Neural cell (in vitro differentiated cells): ENCODE data around the gene ATP13A3. TPM values are rescaled to one million over a fixed set of nuclear protein-coding genes. Genes with fewer than 3 reads are reported as not detected.

Experiments used
- H2AFZ ChIP-seq: fragments of 200-600, 300-800 bp; sonication (generic), shearing (Covaris generic); 2 replicates; pipeline ENCODE4 v1.6.0; 2014; ENCODE audit warnings: low read depth, mild to moderate bottlenecking, antibody characterized with exemption, low read length, moderate library complexity
- H3F3A ChIP-seq: fragments of 200-600 bp; shearing (Covaris generic); 2 replicates; pipeline ENCODE4 v1.6.1; 2016; ENCODE audit warnings: mild to moderate bottlenecking, moderate library complexity, mixed read lengths, antibody characterized with exemption, low read length; ENCODE audit not compliant: insufficient read depth, poor library complexity, severe bottlenecking
- H3K27ac ChIP-seq: fragments of 200-600, 300-800 bp; sonication (generic), shearing (Covaris generic); 2 replicates; pipeline ENCODE4 v1.5.1; 2014; ENCODE audit warnings: mild to moderate bottlenecking, low read length, moderate library complexity
- H3K27me3 ChIP-seq: fragments of 300-800, 200-600 bp; sonication (generic), shearing (Covaris generic); 2 replicates; pipeline ENCODE4 v1.6.0; 2014; ENCODE audit warnings: mild to moderate bottlenecking, low read depth, low read length, moderate library complexity; ENCODE audit not compliant: insufficient read depth
- H3K36me3 ChIP-seq: fragments of 300-800, 200-600 bp; sonication (generic), shearing (Covaris generic); 2 replicates; pipeline ENCODE4 v1.5.1; 2014; ENCODE audit warnings: mild to moderate bottlenecking, antibody characterized with exemption, low read length, moderate library complexity; ENCODE audit not compliant: insufficient read depth
- H3K4me2 ChIP-seq: fragments of 300-800, 200-600 bp; sonication (generic), shearing (Covaris generic); 2 replicates; pipeline ENCODE4 v1.6.0; 2014; ENCODE audit warnings: mild to moderate bottlenecking, low read length
- H3K4me3 ChIP-seq: fragments of 300-800, 200-600 bp; sonication (generic), shearing (Covaris generic); 2 replicates; pipeline ENCODE4 v1.5.1; 2014; ENCODE audit warnings: mild to moderate bottlenecking, low read length, moderate library complexity
- H3K79me2 ChIP-seq: fragments of 200-600 bp; shearing (Covaris generic); replicated peaks from 2 replicates; pipeline ENCODE4 v1.6.0; 2014; ENCODE audit warnings: mild to moderate bottlenecking, low read length, moderate library complexity; ENCODE audit not compliant: insufficient read depth
- H3K9ac ChIP-seq: fragments of 300-800, 200-600 bp; sonication (generic), shearing (Covaris generic); 2 replicates; pipeline ENCODE4 v1.6.1; 2016; ENCODE audit warnings: mild to moderate bottlenecking, low read length, mixed read lengths
- H3K9me2 ChIP-seq: fragments of 200-600 bp; shearing (Covaris generic); 2 replicates; pipeline ENCODE4 v1.6.1; 2016; ENCODE audit warnings: mild to moderate bottlenecking, low read length, mixed read lengths; ENCODE audit not compliant: insufficient read depth
- H3K9me3 ChIP-seq: fragments of 200-600, 300-800 bp; sonication (generic), shearing (Covaris generic); 2 replicates; pipeline ENCODE4 v1.6.1; 2016; ENCODE audit warnings: mild to moderate bottlenecking, mixed run types, low read length, moderate library complexity, mixed read lengths
- H4K20me1 ChIP-seq: fragments of 200-600 bp; shearing (Covaris generic); 2 replicates; pipeline ENCODE4 v1.6.1; 2016; ENCODE audit warnings: mild to moderate bottlenecking, mixed run types; ENCODE audit not compliant: insufficient read depth
- EP300 ChIP-seq: fragments of 450-650 bp; conservative IDR thresholded peaks from 2 replicates; pipeline ENCODE4 v1.6.1; 2014; ENCODE audit warnings: antibody characterized with exemption, mild to moderate bottlenecking, moderate library complexity; ENCODE audit not compliant: poor library complexity, severe bottlenecking
- EZH2 ChIP-seq: fragments of 200-600, 300-800 bp; shearing (Covaris generic), sonication (generic); IDR thresholded peaks from 2 replicates; pipeline ENCODE4 v1.6.1; 2014; ENCODE audit warnings: antibody characterized with exemption, low read length, borderline replicate concordance, mild to moderate bottlenecking; ENCODE audit not compliant: insufficient read depth, poor library complexity, severe bottlenecking
- MXI1 ChIP-seq: fragments of 450-650 bp; conservative IDR thresholded peaks from 2 replicates; pipeline ENCODE4 v1.6.1; 2014; ENCODE audit warnings: antibody characterized with exemption, mild to moderate bottlenecking; ENCODE audit not compliant: poor library complexity, severe bottlenecking
- POLR2AphosphoS5 ChIP-seq: IDR thresholded peaks from 2 replicates; pipeline ENCODE4 v1.6.1; 2012
- RAD21 ChIP-seq: fragments of 450-650 bp; conservative IDR thresholded peaks from 2 replicates; pipeline ENCODE4 v1.6.1; 2014; ENCODE audit warnings: antibody characterized with exemption, mild to moderate bottlenecking, moderate library complexity
- REST ChIP-seq: IDR thresholded peaks from 2 replicates; pipeline ENCODE4 v1.6.1; 2012; ENCODE audit warnings: borderline replicate concordance
- SMC3 ChIP-seq: fragments of 450-650 bp; conservative IDR thresholded peaks from 2 replicates; pipeline ENCODE4 v1.6.1; 2014; ENCODE audit warnings: antibody characterized with exemption, mild to moderate bottlenecking, moderate library complexity; ENCODE audit not compliant: poor library complexity
- TAF1 ChIP-seq: IDR thresholded peaks from 2 replicates; pipeline ENCODE4 v1.6.1; 2012; ENCODE audit warnings: low read depth
- polyA plus RNA-seq: library from polyadenylated mRNA; depleted of rRNA; stranded (reverse); fragments of >200 nt; gene quantifications from 2 replicates; pipeline ENCODE4 v1.2.3, GENCODE V29; 2014
- TF ChIP-seq, protein P1 (sequence below): fragments of 450-650 bp; IDR thresholded peaks from 2 replicates; pipeline ENCODE4 v1.5.1; 2014; ENCODE audit warnings: antibody characterized with exemption, mild to moderate bottlenecking, moderate library complexity; ENCODE audit not compliant: poor library complexity, severe bottlenecking

ATP13A3 gene
- polyA plus RNA-seq, 1 donor from 2014 or later, result 64.7 TPM

DNA sequence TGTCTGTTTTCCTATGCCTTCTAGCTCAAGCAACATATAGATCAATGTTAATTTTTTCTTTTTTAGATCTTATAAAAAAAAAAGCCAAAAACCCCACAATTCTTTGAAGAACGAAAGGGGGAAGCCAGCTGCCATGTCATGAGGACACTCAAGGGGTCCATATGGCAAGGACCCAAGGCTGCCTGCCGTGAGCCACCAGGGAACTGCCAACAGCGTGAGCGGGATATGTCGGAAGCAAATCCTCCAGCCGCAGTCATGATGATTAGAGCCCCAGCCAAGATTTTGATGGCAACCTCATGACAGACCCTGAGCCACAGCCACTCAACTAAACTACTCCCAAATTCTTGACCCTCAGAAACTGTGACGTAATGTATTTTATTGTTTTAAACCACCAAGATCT is 94.2 kb downstream of the ATP13A3 start:
- no peak overlapping the region for H3K27ac ChIP-seq
- H3K36me3 ChIP-seq, result no peaks in the 10 kb centered on the region
- no peaks in the 10 kb centered on the region for H3F3A ChIP-seq
- no peak overlapping the region for H3K4me2 ChIP-seq
- H3K9me3 ChIP-seq, result peaks cover 11% of the 10 kb centered on the region
- no peak overlapping the region for H2AFZ ChIP-seq
- no peaks in the 10 kb centered on the region for H3K9me2 ChIP-seq
- H3K9ac ChIP-seq, result no peak overlapping the region
- no peaks in the 10 kb centered on the region for H3K79me2 ChIP-seq
- no peaks in the 10 kb centered on the region for H4K20me1 ChIP-seq
- TF ChIP-seq EP300, result no peak
- TF ChIP-seq SMC3, result no peak
- TF ChIP-seq POLR2AphosphoS5, result no peak
- peaks cover 15% of the 10 kb centered on the region for H3K27me3 ChIP-seq
- H3K4me3 ChIP-seq, result no peak overlapping the region

- Histone ChIP-seq H3K36me3 (no peaks in the 10 kb centered on the region), H3F3A (no peaks in the 10 kb centered on the region), H3K9me2 (no peaks in the 10 kb centered on the region), H3K27me3 (no peaks in the 10 kb centered on the region), H3K4me3 (no peak overlapping the region), H4K20me1 (no peaks in the 10 kb centered on the region), H2AFZ (no peak overlapping the region), H3K79me2 (no peaks in the 10 kb centered on the region), H3K9ac (no peak overlapping the region), H3K9me3 (peaks cover 13% of the 10 kb centered on the region), H3K4me2 (no peak overlapping the region), H3K27ac (no peak overlapping the region)
- TF ChIP-seq, protein P1, sequence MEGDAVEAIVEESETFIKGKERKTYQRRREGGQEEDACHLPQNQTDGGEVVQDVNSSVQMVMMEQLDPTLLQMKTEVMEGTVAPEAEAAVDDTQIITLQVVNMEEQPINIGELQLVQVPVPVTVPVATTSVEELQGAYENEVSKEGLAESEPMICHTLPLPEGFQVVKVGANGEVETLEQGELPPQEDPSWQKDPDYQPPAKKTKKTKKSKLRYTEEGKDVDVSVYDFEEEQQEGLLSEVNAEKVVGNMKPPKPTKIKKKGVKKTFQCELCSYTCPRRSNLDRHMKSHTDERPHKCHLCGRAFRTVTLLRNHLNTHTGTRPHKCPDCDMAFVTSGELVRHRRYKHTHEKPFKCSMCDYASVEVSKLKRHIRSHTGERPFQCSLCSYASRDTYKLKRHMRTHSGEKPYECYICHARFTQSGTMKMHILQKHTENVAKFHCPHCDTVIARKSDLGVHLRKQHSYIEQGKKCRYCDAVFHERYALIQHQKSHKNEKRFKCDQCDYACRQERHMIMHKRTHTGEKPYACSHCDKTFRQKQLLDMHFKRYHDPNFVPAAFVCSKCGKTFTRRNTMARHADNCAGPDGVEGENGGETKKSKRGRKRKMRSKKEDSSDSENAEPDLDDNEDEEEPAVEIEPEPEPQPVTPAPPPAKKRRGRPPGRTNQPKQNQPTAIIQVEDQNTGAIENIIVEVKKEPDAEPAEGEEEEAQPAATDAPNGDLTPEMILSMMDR, result no peak
- TF ChIP-seq TAF1 (no peak), EZH2 (no peak), POLR2AphosphoS5 (no peak), SMC3 (no peak), MXI1 (no peak), EP300 (no peak)
Observed at GRCh38 chr3:194390835-194391234, 96.0 kb downstream of the ATP13A3 start.

DNA sequence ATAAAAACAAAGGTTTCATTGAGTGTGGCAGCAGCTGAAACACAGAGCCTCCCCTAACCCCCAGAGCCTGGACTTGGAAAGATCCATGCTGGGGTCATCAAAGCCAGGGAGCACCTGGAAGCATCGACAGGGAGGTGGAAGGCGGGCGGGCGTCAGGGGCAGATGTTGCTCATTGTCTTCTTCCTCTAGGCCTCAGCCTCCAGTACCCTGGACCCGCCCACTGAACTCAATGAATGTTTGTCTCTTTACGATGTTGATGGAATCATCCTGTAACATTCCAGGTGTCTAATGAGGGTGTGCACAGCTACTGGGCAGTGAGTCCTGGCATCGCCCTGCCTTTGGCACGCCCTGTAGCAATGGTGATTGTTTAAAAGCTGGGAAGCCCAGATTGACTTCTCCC is 97.5 kb downstream of the ATP13A3 start:
- H3K27me3 ChIP-seq, result no peaks in the 10 kb centered on the region
- no peak overlapping the region for H3K9ac ChIP-seq
- H3K79me2 ChIP-seq, result no peaks in the 10 kb centered on the region
- H3K4me2 ChIP-seq, result no peak overlapping the region
- TF ChIP-seq EP300 (no peak), RAD21 (no peak), TAF1 (no peak), REST (no peak), POLR2AphosphoS5 (no peak), MXI1 (no peak), SMC3 (no peak), EZH2 (no peak)
- TF ChIP-seq, protein P1, result no peak
- no peak overlapping the region for H3K27ac ChIP-seq
- H3K36me3 ChIP-seq, result no peaks in the 10 kb centered on the region
- no peaks in the 10 kb centered on the region for H3F3A ChIP-seq
- H3K4me3 ChIP-seq, result no peak overlapping the region
- H4K20me1 ChIP-seq, result no peaks in the 10 kb centered on the region
- H3K9me2 ChIP-seq, result no peaks in the 10 kb centered on the region
- no peak overlapping the region for H2AFZ ChIP-seq
- H3K9me3 ChIP-seq, result peaks cover 13% of the 10 kb centered on the region
